GM15510 (cell line): ENCODE measurements around the gene TNIK.

ENCODE experiments used
- POLR2A ChIP-seq: IDR thresholded peaks from 3 replicates; pipeline ENCODE4 v1.6.1; 2011; ENCODE audit warnings: borderline replicate concordance; ENCODE audit not compliant: insufficient read length; ENCODE audit errors: extremely low read depth

TNIK gene

DNA sequence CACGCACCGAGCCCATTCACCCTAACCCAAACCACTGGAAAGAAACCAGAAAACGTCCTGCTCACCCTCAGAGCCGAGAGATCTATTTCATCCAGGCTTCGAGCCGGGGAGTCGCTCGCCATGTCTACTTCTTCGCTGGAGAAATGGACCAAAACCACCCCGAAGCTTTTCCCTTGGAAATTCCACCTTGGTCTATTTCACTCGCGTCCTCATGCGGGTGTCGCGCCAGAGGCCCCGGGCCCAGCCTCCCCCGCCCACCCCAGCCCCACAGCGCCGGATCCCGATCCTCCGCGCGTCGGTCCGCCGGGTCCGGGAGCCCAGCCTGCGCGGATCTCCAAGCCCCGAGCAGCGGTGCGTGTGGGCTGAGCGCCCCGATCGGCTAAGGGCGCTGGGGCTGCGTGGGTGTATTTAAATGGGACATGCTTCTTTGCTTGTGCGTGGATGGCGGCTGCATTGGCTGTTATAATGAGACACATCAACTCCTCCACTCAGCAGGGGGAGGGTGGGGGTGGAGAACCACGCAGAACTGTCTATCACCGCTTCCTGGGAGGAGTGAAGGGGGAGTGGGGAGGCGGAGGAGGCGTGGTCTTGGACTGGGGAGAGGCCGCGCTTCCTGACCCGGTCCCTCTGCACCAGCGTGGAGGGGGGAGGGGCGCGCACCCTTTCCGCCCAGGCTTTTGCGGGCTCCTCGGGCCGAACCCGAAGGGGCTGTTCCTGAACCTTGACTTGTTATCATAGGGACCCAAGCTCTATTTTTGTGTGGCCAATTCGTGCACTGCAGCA, at the start of gene TNIK:
TNIK (minus strand) TSS at position 464 of the 783 bp plus-strand sequence; CDS start at position 122, 342 bp downstream.
- TF ChIP-seq POLR2A: peak; percentile 84

DNA sequence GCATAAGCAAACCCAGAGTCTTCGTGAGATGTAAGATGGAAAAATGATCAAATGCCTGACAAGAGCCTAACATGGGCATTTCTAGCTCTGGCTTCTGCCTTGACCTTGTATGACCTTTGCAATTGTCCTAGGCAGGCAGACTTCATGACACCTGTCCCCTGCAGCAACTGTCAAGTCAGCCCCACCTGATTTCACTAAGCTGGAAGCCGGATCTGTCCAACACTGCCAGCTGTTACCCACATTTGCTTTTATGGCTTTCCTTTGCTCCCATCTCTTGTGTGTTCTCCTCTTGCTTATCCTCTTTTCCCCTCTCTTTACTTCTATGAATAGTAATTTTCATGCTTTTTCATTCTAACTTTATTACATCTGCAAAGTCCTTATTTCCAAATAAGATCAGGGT, 48.5 kb upstream of the TNIK start:
- TF ChIP-seq POLR2A: no peak

DNA sequence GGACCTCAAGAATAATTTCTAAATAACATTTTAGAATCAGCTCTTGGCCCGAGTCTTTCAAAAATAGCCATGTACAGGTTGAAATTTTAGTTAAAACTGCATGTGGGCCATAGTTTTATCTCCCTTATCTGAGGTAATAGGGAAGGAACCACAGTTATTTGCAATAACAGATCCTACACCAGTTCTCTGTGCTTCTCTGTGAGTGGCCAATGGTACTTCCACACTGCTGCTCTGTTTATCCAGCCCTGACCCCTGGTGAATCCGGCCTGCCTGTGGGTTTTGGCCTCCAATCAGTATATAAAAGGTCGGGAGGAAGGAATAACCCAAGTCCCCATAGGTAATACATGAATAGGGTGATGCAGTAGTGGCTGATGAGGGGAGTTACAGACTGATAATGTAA, 48.0 kb upstream of the TNIK start:
- no peak for TF ChIP-seq POLR2A

DNA sequence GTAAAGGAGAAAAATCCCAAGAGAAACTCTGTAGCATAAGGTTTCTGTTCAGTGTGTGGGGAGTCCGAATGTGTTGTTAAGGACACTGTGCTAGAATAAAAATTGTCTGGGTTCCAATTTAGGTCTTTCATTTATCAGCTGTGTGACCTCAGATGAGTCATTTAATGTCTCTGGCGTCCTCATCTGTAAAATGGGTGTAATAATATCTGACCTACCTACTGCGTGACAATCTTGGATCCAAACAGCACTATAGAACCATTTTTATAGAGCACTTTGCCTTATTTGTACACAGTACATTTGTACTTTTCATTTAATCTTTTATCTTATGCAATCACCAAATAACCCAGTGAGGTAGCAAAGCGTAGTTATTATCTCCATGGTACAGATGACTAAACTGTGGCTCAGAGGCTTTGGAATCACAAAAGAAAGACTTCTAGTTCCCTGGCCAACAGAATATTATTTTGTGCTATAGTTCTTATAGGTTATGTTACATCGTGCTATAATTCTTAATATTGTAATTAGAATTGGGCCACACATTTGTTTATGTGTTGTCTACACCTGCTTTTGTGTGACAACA, 46.6 kb upstream of the TNIK start:
- no peak for TF ChIP-seq POLR2A

DNA sequence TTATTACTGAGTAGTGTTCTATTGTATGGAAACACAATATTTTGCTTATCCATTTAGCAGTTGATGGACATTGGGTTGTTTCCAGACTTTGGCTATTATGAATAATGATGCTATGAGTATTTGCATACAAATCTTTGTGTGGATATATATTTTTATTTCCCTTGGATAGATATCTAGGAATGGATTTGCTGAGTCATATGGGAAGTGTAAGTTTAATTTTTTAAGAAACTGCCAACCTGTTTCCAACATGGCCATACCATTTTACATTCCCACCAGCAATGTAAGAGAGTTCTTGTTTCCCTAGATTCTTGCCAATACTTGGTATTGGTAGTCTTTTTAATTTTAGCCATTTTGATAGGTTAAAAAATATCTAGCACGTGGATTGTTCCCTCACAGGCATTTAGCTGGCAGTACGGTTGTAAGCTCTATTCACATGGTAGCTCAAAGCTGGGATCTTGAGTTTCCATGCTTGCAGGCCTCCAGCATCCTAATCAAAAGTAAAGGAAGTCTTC, 45.7 kb upstream of the TNIK start:
- no peak for TF ChIP-seq POLR2A

DNA sequence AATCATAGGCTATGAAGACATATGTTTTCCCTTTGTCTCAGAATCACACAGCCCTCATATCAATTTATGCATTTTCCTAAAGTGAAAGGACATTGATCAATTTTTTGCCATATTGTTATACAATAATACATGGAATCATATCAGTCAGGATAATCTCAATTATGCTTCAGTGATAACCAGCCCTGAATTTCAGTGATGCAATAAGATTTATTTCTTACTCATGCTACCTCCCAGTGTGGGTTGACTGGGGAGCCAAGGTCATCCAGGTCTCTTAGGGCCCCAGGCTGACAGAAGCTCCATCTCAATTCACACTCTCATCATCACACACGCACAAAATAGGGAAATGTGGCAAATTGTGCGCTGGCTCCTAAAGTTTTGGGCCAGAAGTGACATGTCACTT, 44.2 kb upstream of the TNIK start:
- no peak for TF ChIP-seq POLR2A

DNA sequence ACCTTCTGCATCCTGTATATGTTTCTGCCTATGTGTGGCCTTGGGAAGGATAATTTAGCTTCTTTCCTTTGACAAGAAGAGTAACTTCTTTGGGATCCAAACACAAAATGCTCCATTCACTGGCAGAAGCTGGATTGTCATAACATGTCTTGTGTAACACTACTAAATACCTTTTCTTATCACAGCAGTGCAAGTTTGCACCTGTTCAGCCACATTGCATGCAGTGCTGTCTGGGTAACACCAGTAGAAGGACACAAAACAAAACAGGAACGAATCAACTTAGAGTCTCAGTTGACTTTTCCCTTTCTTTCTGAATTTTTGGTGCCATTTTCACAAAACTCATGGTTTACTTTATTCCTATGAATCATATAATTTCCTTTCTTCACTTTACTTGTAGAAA, 43.6 kb upstream of the TNIK start:
- no peak for TF ChIP-seq POLR2A

DNA sequence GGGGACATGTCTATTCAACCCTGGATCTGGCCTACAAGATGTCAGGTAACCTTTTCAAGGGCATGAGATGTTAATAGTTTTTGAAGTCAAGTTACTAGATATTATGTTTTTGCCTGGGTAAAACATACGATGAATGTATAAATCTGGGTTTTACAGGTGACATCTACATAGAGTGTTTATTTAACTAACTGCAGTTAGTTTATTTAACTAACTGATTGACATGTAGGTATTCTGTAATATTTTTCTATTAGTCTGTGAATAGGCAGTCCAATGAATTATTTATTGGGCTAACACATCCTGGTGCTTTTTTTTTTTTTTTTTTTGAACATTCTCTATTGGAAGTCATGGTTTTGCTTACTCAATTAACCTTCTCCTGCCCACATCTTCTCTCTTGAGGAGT, 38.7 kb upstream of the TNIK start:
- TF ChIP-seq POLR2A: no peak

DNA sequence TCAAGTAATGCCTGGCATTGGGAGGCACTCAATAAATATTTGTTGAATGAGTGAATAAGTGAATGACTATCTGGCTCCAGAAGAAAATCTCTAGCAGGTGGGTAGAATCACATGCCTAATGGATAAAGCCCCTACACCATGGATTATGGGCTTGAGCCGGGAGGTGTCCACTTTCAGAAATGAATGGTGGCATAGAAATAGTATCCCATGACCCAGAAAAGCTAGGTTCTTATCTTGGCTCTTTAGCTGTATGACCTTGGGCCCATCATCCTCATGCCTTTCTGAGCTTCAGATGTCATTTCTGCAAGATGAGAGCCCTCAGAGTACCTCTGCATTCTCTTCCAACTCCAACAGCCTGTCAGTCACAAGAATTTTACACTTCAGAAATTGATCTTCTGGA, 37.3 kb upstream of the TNIK start:
- TF ChIP-seq POLR2A: no peak

DNA sequence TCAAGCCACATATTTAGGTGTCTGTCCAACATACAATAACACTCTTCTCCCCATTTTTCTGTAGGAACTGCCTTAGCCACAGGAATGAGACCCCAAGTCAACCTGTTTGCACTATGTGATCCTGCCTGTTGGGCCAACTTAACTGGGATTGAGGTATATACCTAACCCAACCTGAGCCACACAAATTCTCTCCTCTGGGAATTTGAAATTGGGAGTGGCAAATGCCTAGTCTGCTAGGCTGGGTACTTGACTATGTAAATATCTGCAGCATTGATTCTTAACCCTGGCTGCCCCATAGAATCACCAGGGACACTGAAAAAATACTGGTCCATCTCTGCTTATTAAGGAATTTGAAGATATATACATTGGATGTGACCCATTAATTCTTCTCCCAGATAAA, 35.2 kb upstream of the TNIK start:
- TF ChIP-seq POLR2A: no peak

DNA sequence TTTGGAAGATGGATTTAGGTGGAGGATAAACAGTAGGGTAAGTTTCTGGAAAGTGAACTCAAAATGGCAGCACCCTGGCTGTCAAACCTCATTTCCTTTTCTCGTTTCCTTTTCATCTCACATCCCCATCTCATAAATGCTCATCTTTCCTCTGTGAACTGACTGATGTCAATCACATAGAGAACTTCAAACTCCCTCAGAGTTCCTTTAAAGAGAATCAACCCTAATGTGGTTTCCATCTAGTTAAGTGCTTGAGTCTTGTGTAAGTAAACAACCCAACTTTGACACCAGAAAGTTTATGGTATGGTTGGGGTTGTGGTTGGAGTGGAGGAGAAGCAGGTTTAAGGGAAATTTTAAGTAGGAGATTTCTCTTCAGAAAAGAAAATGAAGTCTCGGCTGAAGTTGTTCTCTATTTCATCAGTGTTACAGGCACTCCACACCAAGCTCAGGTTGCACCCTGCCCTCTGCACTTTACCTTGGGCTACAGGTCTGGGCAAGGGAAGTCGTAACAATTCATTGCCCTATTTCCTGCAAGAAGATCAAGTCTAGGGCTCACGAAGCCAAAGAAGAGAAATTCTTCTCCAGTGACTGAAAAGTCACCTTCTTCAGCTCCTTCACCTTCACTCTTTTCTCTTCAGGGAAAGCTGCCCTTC, 34.4 kb upstream of the TNIK start:
- TF ChIP-seq POLR2A: no peak

DNA sequence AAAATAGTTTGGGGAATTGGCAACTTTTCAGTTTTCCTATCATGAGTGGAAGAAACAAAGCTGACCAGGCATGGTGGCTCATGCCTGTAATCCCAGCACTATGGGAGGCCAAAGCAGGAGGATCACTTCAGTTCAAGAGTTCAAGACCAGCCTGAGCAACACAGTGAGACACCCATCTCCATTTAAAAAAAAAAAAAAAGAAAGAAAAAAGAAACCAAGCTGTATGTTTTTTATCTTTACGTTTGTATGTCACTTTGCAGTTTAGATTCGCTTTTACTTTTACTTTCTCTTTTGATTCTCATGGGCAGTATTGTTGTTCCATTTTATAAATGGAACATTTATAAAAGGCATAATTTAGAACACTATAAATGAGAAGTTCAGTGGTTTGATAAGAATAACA, 31.2 kb upstream of the TNIK start:
- no peak for TF ChIP-seq POLR2A

DNA sequence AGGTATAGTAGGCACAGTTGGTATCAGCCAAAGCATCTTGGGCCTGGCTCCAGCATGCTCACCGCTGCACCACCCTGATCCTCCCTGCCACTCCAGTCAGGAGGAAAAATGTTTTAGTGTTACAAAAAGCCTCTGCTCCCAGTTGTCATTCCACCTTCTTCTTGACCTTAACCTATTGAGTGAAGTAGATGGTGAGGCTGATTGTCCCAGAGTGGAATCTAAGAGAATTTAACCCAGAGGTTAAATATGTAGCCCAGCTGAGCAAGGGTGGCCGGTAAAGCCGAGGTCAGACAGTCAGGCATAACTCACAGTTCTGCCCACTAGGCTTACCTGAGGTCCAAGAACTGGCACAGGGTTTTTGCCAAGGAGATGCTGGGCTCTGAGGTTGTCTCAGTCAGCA, 30.7 kb upstream of the TNIK start:
- no peak for TF ChIP-seq POLR2A

DNA sequence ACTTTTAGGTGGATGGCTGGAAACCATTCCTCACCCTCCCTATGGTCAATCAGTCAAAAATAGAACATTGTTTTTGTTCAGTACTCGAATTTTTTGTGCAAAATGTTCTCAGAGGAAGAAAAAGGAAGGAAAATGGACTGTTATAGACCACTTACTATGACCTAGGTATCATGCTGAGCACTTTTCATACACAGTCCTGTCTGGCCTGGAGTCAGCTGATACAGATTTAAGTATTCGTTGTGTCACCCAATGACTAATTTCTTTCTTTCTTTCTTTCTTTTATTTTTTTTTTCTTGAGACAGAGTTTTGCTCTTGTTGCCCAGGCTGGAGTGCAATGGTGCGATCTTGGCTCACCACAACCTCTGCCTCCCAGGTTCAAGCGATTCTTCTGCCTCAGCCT, 29.1 kb upstream of the TNIK start:
- TF ChIP-seq POLR2A: no peak

DNA sequence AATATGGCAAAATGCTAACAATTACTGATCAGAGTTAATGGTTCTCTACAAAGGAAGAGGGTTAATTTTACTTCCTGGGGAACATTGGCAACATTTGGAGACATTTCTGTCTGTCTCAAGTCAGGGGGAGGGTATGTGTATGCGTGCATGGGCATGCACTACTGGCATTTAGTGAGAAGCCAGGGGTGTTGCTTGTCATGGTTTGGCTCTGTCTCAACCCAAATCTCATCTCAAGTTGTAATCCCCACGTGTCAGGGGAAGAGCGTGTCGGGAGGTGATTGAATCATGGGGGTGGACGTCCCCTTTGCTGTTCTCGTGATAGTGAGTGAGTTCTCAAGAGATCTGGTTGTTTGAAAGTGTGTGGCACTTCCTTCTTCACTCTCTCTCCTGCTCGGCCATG, 28.3 kb upstream of the TNIK start:
- no peak for TF ChIP-seq POLR2A

DNA sequence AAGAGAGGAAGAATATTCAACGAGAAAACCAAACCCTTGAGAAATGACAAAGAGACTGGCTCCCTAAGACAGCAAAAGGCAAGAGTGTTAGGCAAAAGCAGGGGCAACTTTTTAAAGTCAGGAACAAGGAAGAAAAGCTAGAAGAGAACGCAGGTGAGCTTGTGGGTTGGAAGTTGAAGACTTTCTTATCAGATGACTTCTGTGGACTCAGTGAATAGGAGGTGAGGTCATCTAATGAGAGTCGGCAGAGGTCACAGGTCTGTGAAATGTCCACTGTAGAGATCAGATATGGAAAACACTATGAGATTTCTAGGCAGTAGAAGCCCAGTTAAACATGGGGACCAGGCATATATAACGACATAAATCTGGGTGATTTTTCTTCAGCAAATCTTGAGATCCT, 27.2 kb upstream of the TNIK start:
- no peak for TF ChIP-seq POLR2A
